H1 (cell line): ENCODE measurements around the gene IGSF9.

ENCODE experiments used
- CHD1 ChIP-seq: IDR thresholded peaks from 2 replicates; pipeline ENCODE4 v1.6.1; 2012; ENCODE audit warnings: low read depth, low read length, improper control_type of control experiment
- EP300 ChIP-seq, 2 experiments: IDR thresholded peaks; 1 replicate in 1 of 2; 2 replicates in 1 of 2; pipeline ENCODE4 v1.6.1; 2011 to 2012; ENCODE audit warnings: low read depth in 2 of 2, low read length in 2 of 2, mild to moderate bottlenecking in 2 of 2, borderline replicate concordance in 1 of 2, inconsistent platforms in 1 of 2, moderate library complexity in 1 of 2
- EZH2 ChIP-seq: fragments of 200-600 bp; sonication (generic); IDR thresholded peaks from 2 replicates; pipeline ENCODE4 v1.7.1; 2012; ENCODE audit warnings: low read depth, mild to moderate bottlenecking, moderate library complexity, low read length, inconsistent platforms; ENCODE audit not compliant: severe bottlenecking
- POLR2A ChIP-seq, 2 experiments: IDR thresholded peaks; 1 replicate in 1 of 2; 2 replicates in 1 of 2; pipeline ENCODE4 v1.6.1; 2011; ENCODE audit warnings: low read depth in 2 of 2, low read length in 2 of 2, mild to moderate bottlenecking in 2 of 2; ENCODE audit errors: control extremely low read depth in 1 of 2
- RAD21 ChIP-seq, 2 experiments: IDR thresholded peaks in 1 of 2; conservative IDR thresholded peaks in 1 of 2; 2 replicates each; pipeline ENCODE4 v1.6.1; 2011; ENCODE audit warnings: low read depth in 2 of 2, low read length in 2 of 2, improper control_type of control experiment in 1 of 2, inconsistent platforms in 1 of 2, mild to moderate bottlenecking in 1 of 2, moderate library complexity in 1 of 2
- SUZ12 ChIP-seq: fragments of 200-600 bp; sonication (generic); IDR thresholded peaks from 2 replicates; pipeline ENCODE4 v1.6.1; 2012; ENCODE audit warnings: mild to moderate bottlenecking, inconsistent platforms, low read length, moderate library complexity, mixed read lengths
- TF ChIP-seq, protein P1 (sequence below), 3 experiments: IDR thresholded peaks; 1 replicate in 2 of 3; 2 replicates in 1 of 3; pipeline versions ENCODE4 v1.5.1 to v1.6.1; 2011; ENCODE audit warnings: low read length in 3 of 3, mild to moderate bottlenecking in 3 of 3, inconsistent platforms in 2 of 3, low read depth in 1 of 3, moderate library complexity in 1 of 3; ENCODE audit not compliant: insufficient read depth in 1 of 3; ENCODE audit errors: control extremely low read depth in 1 of 3

- TF ChIP-seq POLR2A (IDR thresholded peaks at IDR 0.05; ENCODE audit: control extremely low read depth in 1 of 2, low read depth in 2 of 2, low read length in 2 of 2) (peak; percentile 19 to 79), RAD21 (IDR thresholded peaks at IDR 0.05 in 1 of 2, conservative IDR thresholded peaks at IDR 0.05 in 1 of 2; ENCODE audit: low read depth in 2 of 2, low read length in 2 of 2) (peak; percentile 37 to 44; a peak in 3 of 4 replicates), EZH2 (no peak), CHD1 (no peak), EP300 (IDR thresholded peaks at IDR 0.05; ENCODE audit: borderline replicate concordance in 1 of 2, low read depth in 2 of 2, low read length in 2 of 2) (no peak), SUZ12 (no peak)
- TF ChIP-seq, protein P1, sequence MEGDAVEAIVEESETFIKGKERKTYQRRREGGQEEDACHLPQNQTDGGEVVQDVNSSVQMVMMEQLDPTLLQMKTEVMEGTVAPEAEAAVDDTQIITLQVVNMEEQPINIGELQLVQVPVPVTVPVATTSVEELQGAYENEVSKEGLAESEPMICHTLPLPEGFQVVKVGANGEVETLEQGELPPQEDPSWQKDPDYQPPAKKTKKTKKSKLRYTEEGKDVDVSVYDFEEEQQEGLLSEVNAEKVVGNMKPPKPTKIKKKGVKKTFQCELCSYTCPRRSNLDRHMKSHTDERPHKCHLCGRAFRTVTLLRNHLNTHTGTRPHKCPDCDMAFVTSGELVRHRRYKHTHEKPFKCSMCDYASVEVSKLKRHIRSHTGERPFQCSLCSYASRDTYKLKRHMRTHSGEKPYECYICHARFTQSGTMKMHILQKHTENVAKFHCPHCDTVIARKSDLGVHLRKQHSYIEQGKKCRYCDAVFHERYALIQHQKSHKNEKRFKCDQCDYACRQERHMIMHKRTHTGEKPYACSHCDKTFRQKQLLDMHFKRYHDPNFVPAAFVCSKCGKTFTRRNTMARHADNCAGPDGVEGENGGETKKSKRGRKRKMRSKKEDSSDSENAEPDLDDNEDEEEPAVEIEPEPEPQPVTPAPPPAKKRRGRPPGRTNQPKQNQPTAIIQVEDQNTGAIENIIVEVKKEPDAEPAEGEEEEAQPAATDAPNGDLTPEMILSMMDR (IDR thresholded peaks at IDR 0.05; ENCODE audit: control extremely low read depth in 1 of 3, insufficient read depth in 1 of 3, low read depth in 1 of 3, low read length in 3 of 3) = peak; percentile 27 to 41 (median 40)
Observed at GRCh38 chr1:159945483-159946241, at the start of gene IGSF9.
